ENCODE results near the gene NIT2.
"Not testable (repeated sequence)": the region's sequence is repeated elsewhere in the genome, so short reads cannot be mapped to it uniquely, and the experiment has no call there.

The NIT2 gene

GRCh38 chr3:100339786-100340185, 5.2 kb downstream of the NIT2 start:
- DNase-seq, result no peak

DNA sequence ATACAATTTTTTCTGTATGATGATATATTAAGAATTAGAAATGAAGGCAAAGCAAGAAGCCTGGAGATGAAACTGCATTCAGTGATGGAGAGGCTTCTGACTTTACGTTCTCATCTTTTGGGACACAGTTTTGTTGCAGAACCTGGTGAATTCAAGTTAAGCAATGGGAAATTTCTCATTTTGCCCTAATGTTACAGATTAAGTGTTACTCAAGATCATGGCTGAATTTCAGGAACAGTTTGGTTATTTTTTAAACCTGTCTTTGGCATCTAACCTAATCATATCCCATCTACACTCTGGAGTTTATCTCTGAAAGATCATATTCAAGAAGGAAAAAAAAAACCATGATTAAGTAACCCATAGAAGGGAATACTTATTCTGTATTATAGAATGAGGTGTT, 6.0 kb downstream of the NIT2 start:
- no peak for DNase-seq

- no peak for DNase-seq
Measured at GRCh38 chr3:100348727-100349126, 14.2 kb downstream of the NIT2 start.

GRCh38 chr3:100351770-100352169, 17.2 kb downstream of the NIT2 start:
- DNase-seq, result not testable (repeated sequence)

DNA sequence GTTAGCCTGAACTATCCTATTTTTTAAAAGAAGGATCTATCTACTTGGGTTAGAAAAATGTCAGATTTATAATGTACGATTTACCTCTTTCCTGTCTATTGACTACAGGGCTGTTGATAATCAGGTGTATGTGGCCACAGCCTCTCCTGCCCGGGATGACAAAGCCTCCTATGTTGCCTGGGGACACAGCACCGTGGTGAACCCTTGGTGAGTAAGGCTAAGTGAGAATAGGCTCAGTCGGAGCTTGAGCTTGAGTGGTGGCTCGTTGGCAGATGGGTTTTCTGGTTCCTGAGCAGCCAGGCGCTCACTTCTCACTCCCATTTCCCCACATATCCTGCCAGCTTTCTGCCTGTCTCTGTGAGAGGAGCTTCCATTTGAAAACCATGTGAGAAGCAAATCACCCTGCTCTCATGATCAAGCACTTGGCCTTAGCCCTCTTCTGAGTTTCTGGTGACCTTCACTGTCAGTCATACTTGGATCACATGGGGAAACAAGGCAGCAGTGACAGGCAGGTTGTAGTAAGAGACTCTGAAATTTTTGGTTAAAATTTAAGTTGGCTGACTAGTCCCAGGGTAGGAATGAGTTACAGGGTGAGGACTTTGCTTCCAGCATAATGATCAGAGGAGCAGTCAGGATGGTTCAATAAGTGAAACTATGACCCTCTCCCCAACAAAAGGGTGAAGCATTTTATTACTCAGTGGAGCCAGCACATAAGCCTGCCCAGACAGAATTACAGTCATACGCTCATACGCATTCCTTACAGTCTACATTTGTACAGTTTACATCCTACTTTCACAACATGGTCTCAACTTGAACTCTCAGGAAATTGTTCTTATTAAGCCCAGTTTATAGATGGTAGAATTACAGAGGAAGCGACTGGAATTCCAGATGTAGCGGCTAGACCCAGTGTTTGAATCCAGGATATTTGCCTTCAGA, 18.0 kb downstream of the NIT2 start:
- no peak for DNase-seq

DNA sequence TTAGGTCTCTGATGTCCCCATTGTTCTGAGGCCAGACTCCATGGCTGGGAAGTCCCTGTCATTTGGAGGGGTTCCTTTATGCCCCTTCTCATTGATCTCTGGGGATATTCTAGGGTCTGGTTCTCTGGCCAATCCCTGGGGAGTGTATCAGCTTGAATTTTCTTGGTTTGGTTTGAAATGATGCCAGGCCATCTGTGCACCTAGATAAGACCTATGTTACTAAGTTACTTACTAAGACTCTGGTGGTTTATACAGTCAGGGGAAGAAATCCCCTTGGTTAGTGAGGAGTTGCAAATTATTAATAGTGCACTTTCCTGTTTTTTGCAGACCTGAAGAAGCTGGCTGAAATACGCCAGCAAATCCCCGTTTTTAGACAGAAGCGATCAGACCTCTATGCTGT, 20.3 kb downstream of the NIT2 start:
- DNase-seq, result no peak

GRCh38 chr3:100358413-100358812, 23.9 kb downstream of the NIT2 start:
- no peak for DNase-seq

- DNase-seq, result no peak
Measured at GRCh38 chr3:100359035-100359434, 24.5 kb downstream of the NIT2 start.

DNA sequence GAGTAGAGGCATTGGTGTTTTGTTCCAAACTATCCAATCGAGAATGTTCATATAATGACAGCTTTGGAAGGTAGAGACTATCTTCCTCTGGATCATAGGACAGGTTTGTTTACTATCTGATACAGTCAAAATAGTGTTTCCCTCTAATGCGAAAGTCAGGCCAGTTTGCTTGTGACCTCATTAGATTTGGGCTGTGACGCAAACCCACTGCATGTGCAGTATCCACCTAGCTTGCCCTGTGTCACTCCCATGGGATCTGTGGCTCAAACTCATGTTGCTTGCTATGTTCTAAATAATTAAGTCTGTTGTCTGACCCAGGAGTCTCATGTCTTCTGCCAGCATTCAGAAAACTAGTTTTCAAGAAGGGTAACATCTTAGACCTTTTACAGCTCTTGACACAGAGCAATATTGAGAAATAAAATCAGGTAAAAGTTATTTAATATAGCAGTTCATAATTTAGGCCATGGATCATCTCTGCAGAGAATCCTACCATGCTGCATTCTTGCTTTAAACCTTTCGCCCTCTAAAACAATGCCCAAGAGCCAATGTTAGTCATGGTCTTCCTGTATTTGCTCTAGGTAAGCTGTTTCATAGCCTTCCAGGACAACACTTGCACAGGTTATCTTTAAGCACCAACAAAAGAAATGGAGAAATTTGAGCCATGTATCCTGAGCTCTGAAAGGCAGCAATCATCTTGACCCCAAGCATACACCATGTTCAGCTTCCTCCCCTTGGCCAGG, 26.4 kb downstream of the NIT2 start:
- DNase-seq, result no peak

- no peak for DNase-seq
Measured at GRCh38 chr3:100361897-100362296, 27.3 kb downstream of the NIT2 start.

- DNase-seq, result no peak
Measured at GRCh38 chr3:100364421-100364820, 29.9 kb downstream of the NIT2 start.

DNA sequence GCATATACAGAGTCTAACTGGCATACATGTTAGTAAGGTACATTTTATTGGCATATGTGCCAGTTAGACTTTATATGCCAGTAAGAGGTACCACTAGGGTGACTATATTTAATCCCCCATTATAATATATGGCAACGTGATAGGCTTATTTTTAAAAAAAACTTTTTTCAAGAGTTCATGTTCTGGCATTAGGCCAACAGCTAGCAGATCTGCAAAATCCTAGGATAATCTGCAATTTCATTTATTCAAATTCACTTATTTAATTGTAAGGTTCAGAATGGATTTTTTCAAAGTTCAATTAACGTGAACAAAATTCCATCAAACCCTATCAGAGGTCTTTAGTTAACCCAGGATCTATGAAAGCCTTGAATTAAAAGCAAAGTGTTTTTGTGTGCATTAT, 31.9 kb downstream of the NIT2 start:
- no peak for DNase-seq

DNA sequence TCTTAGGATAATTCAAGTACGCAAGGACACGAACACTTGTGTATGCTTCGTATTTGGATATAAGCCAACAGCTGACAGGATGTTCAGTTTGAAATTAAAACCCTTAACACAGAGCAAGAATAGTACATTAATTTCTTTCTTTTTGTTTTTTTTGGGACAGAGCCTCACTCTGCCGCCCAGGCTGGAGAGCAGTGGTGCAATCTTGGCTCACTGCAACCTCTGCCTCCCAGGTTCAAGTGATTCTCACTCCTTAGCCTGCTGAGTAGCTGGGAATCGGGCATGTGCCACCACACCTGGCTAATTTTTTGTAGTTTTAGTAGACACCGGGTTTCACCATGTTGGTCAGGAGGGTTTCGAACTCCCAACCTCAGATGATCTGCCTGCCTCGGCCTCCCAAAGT, 33.9 kb downstream of the NIT2 start:
- DNase-seq, result no peak

GRCh38 chr3:100370756-100371155, 36.2 kb downstream of the NIT2 start:
- no peak for DNase-seq

GRCh38 chr3:100374521-100374920, 40.0 kb downstream of the NIT2 start:
- no peak for DNase-seq

DNA sequence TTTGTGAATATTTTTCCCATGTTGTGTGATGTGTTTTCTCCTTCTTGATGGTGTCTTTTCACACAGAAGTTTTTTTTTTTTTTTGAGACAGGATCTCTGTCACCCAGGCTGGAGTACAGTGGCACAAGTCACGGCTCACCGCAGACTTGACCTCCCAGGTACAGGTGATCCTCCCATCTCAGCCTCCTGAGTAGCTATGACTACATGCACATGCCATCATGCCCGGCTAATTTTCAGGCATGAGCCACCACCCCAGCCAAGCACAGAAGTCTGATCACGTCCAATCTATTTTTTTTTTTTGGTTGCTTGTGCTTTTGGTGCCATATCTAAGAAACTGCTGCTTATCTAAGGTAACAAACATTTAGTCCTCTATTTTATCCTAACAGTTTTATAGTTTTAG, 41.7 kb downstream of the NIT2 start:
- no peak for DNase-seq

- no peak for DNase-seq
Measured at GRCh38 chr3:100384733-100385525, 50.4 kb downstream of the NIT2 start.

- no peak for DNase-seq
Measured at GRCh38 chr3:100386437-100387074, 52.0 kb downstream of the NIT2 start.

DNA sequence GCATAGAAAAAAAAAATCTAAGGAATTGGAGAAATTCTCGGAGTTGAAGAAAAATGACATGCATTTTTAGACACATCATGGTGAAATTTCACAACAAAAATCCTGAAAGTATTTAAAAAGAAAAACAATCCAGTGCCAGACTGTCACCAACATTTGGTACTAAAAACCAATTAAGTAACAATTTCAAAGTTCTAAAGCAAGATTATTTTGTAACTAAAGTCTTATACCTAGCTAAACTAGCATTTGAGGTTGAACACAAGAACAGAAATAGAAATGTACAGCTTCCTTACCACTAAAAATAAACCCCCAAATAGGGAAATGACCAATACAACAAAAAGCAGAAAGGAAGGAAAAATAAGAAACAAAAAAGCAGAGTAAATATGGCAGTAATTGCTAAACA, 54.5 kb downstream of the NIT2 start:
- DNase-seq, result no peak

DNA sequence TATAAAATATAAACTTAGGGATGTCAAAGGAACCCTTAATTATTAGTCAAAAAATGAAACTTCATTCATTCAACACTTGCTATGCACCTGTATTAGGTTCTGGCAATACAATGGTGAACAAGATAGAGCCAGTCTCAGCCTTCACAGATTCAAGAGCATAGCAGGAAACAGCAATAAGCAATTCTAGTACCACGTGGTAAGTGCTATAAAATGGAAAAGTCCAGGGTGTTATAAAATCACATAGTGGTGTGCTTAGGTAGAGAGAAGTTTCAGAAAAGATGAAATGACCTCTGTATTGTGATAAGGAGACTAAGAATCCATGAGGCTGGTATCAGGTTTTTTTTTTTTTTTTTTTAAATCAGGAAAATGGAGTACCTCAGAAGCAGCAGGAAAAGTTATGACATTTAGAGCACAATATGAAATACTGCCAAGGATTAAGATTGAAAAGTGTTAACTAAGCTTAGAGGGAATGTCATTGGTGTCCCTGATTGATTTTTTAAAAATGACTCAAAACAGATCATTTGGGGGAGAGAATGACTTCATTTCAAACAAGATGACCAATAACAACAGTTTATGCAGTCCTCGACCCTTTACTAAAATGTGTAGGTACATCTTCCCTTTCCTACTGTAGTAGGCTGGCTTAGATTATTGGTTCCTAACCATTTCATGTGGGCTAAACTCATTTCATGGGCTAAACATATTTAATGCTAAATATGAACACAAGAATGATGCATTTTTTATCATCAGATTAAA, 61.3 kb downstream of the NIT2 start:
- DNase-seq, result no peak

- DNase-seq, result no peak
Measured at GRCh38 chr3:100396967-100397366, 62.4 kb downstream of the NIT2 start.
